ENCODE data around the gene HOXB2.

Gene HOXB2

DNA sequence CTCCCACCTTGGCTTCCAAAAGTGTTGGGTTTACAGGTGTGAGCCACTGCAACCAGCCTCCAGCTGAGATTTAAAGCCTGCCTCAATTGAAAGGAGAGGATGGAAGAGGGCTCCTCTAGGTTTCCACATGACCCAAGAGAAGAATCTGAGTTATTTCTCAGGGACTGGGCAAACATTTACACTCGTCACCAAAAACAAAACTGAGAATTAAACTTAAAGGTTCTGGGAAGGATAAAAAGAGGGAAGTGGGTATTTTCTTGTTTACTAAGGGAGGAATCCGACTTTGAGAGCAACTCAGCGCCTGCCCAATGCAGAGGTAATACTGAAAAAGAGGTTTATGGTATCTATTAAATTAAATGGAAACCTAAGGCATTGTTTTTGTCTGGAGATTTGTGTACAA, 27.4 kb downstream of the HOXB2 start:
- no peak overlapping the region for H3K4me3 ChIP-seq (ENCODE audit: low read depth, low read length)
- TF ChIP-seq, protein P1, sequence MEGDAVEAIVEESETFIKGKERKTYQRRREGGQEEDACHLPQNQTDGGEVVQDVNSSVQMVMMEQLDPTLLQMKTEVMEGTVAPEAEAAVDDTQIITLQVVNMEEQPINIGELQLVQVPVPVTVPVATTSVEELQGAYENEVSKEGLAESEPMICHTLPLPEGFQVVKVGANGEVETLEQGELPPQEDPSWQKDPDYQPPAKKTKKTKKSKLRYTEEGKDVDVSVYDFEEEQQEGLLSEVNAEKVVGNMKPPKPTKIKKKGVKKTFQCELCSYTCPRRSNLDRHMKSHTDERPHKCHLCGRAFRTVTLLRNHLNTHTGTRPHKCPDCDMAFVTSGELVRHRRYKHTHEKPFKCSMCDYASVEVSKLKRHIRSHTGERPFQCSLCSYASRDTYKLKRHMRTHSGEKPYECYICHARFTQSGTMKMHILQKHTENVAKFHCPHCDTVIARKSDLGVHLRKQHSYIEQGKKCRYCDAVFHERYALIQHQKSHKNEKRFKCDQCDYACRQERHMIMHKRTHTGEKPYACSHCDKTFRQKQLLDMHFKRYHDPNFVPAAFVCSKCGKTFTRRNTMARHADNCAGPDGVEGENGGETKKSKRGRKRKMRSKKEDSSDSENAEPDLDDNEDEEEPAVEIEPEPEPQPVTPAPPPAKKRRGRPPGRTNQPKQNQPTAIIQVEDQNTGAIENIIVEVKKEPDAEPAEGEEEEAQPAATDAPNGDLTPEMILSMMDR (conservative IDR thresholded peaks at IDR 0.05; ENCODE audit: low read depth, low read length), result no peak
- DNase-seq (ENCODE audit: low read depth), result no peak

DNA sequence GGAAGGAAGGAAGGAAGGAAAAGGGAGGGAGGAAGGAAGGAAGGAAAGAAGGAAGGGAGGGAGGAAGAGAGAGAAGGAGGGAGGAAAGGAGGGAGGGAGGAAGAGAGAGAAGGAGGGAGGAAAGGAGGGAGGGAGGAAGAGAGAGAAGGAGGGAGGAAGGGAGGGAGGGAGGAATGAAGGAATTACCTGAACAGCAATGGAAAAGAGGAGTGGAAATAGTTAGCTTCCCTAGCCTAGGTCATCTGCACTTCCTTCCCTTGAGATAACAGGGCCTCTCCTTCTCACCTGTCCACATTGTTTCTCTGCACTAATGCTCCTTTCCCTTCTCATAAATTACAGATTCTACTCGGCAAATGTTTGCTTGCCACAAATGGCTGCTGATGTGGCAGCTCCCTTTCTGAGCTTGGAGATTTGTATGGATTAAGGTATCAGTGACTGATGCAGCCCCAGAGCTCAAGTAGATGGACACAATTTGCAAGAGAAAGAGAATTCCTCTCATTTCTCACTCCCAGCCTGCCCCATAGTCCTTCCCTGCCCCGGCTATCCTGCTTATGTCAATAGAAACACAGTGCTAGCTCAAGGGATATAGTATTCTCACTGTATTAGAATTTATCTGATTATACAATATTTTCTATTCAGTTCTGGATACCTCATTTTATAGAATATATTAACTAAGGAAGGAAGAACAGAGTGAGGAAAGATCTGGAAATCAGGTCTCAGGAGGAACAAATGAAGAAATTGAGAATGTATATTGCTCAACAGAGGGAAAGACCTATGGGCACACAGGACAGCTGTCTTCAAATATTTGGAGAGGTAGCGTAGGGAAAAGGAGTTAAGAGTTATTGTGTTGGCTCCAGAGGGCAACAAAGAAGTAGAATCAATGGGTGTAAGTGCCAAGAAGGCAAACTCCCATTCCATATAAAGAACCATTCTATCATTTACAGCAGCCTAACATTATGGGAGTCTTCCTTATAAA, 28.7 kb downstream of the HOXB2 start:
- DNase-seq (ENCODE audit: low read depth), result no peak
- TF ChIP-seq, protein P1 (conservative IDR thresholded peaks at IDR 0.05; ENCODE audit: low read depth, low read length), result no peak
- no peak overlapping the region for H3K4me3 ChIP-seq (ENCODE audit: low read depth, low read length)

DNA sequence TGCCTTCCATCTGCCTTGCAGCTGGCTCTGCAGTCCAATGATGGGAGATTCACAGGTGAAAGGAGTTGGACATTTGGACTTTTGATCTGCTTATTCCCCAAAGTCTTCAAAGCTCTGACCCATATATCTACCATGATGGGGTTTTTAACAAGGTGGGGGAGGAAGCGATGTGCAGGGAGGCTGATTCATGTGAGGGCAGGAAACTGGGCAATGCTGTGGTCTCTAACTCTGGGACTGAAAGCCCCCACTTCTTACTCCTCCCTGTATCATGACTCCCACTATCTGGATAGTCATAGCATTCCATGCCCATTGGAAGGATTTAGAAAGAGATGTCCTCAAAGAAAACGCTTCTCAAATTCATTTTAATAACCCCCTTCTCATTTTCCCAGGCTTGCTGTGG, 30.4 kb downstream of the HOXB2 start:
- H3K4me3 ChIP-seq (ENCODE audit: low read depth, low read length), result no peak overlapping the region
- no peak for DNase-seq (ENCODE audit: low read depth)
- TF ChIP-seq, protein P1 (conservative IDR thresholded peaks at IDR 0.05; ENCODE audit: low read depth, low read length), result no peak

DNA sequence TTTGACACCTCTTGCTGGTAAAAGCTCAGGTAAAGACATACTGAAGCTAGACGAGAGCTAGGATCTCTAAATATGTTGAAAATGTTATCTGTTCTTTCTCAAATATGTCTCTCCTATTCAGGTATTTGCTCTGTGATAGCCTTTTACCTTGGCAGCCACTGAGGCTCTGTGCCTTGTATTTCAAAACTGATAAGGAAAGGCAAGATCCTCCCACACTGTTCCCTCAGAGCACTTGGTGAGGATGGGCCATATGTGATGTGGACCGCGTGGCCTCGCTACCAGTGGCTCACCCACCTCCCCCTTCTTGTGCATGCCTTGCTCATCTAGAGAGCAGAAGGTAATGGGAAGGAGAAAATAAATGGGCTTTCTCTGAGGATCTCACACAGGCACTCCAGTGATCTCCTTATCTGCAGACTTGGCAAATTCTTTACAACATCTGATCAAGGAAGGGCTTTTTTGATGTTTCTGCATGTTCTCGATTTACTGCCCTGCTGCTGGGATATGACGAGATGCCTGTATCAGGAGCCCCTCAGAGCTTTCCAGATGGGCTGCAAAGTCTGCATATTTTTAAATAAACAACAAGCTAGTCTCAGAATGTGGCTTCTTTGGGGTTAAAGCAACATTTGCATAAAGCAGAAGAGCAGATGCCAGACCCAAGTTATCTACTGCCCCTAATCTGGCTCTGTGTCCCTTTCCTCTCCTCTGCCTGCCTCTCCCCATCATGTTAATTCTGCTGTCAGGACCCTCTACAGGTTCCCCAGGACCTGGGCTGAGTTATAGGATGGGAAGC, 31.0 kb downstream of the HOXB2 start:
- no peak for DNase-seq (ENCODE audit: low read depth)
- TF ChIP-seq, protein P1 (conservative IDR thresholded peaks at IDR 0.05; ENCODE audit: low read depth, low read length), result no peak
- H3K4me3 ChIP-seq (ENCODE audit: low read depth, low read length), result no peak overlapping the region

DNA sequence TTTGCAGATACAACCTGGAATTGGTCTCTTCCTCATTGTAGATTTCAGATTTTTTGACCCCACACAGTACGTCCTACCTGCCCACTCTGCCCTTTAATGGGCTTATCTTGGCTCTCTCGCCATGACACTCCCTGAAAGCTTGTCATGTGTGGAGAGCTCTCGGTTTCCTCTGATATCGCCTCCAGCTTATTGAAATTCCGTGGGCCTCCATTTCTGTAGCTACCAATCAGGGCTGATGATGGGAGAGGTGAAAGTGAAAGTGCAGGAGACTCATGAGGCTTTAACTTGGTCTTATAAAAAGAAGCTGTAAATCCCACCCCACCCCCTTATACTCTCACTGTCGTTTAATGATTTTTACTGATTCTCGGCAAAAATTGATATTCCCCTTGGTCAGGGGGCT, 31.8 kb downstream of the HOXB2 start:
- H3K4me3 ChIP-seq (ENCODE audit: low read depth, low read length), result no peak overlapping the region
- TF ChIP-seq, protein P1 (conservative IDR thresholded peaks at IDR 0.05; ENCODE audit: low read depth, low read length), result no peak
- no peak for DNase-seq (ENCODE audit: low read depth)

DNA sequence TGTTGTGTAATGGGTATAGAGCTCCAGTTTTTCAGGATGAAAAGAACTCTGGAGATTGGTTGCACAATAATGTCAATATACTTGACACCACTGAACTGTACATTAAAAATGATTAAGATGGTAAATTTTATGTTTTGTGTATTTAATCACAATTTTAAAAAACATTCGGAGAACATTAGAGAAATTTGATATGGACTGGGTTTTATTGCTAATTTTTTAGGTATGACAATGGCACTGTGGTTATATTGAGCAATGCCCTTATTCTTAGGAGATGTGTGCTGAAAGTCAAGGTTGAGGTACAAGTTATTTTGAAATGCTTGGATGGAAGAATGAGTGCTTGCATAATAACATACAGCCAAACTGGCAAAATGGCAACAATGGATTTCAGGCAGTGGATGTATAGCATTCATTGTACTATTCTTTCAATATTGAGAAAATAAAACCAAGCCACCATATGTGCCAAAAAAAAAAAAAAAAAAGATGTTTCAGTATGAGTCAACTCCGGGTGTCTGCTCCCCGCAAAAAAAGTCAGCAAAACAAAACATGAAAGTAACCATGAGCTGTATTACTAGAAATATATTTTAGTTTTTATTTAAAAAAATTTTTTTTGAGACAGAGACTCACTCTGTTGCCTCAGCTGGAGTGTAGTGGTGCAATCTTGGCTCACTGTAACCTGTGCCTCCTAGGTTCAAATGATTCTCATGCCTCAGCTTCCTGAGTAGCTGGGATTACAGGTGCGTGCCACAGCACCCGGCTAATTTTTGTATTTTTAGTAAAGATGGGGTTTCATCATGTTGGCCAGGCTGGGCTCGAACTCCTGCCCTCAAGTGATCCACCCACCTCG, 33.9 kb downstream of the HOXB2 start:
- DNase-seq (ENCODE audit: low read depth), result no peak
- H3K4me3 ChIP-seq (ENCODE audit: low read depth, low read length), result no peak overlapping the region
- TF ChIP-seq, protein P1 (conservative IDR thresholded peaks at IDR 0.05; ENCODE audit: low read depth, low read length), result no peak
